HEK293 (cell line): ENCODE data around the gene EEF1AKMT1.

ENCODE experiments used
- GLI2 ChIP-seq: fragments of 450-650 bp; formaldehyde crosslinking; IDR thresholded peaks from 2 replicates; pipeline ENCODE4; 2017; ENCODE audit warnings: missing biosample characterization, missing genetic modification characterization, low read depth, borderline replicate concordance
- GLIS1 ChIP-seq: fragments of 450-650 bp; formaldehyde crosslinking; IDR thresholded peaks from 2 replicates; pipeline ENCODE4 v1.5.1; 2016; ENCODE audit warnings: missing biosample characterization, missing genetic modification characterization
- HOXA7 ChIP-seq: sonication (generic); formaldehyde crosslinking; IDR thresholded peaks from 2 replicates; pipeline ENCODE4 v1.8.1; 2022; ENCODE audit warnings: missing genetic modification reagents, borderline replicate concordance
- KLF17 ChIP-seq: fragments of 450-650 bp; formaldehyde crosslinking; IDR thresholded peaks from 2 replicates; pipeline ENCODE4 v1.5.1; 2016; ENCODE audit warnings: missing biosample characterization, missing genetic modification characterization
- PBX3 ChIP-seq: sonication (generic); formaldehyde crosslinking; IDR thresholded peaks from 2 replicates; pipeline ENCODE4 v1.8.1; 2022; ENCODE audit warnings: mild to moderate bottlenecking, moderate library complexity, missing genetic modification reagents
- TCF7L2 ChIP-seq: IDR thresholded peaks from 2 replicates; pipeline ENCODE4 v1.6.1; 2011; ENCODE audit warnings: low read depth, mild to moderate bottlenecking, inconsistent platforms, low read length, moderate library complexity, borderline replicate concordance
- ZBTB1 ChIP-seq: fragments of 450-650 bp; formaldehyde crosslinking; IDR thresholded peaks from 2 replicates; pipeline ENCODE4 v1.5.1; 2016; ENCODE audit warnings: missing biosample characterization, missing genetic modification characterization
- ZBTB48 ChIP-seq: fragments of 450-650 bp; formaldehyde crosslinking; IDR thresholded peaks from 2 replicates; pipeline ENCODE4 v1.5.1; 2016; ENCODE audit warnings: missing biosample characterization, missing genetic modification characterization
- ZFP37 ChIP-seq: fragments of 450-650 bp; formaldehyde crosslinking; IDR thresholded peaks from 2 replicates; pipeline ENCODE4 v1.5.1; 2016; ENCODE audit warnings: missing biosample characterization, missing genetic modification characterization
- ZFP41 ChIP-seq: fragments of 450-650 bp; formaldehyde crosslinking; IDR thresholded peaks from 2 replicates; pipeline ENCODE4 v1.5.1; 2016; ENCODE audit warnings: missing biosample characterization, missing genetic modification characterization, borderline replicate concordance
- ZFP69B ChIP-seq: fragments of 450-650 bp; formaldehyde crosslinking; IDR thresholded peaks from 2 replicates; pipeline ENCODE4 v1.5.1; 2016; ENCODE audit warnings: missing biosample characterization, missing genetic modification characterization
- ZIC2 ChIP-seq: fragments of 450-650 bp; formaldehyde crosslinking; IDR thresholded peaks from 2 replicates; pipeline ENCODE4 v1.5.1; 2016; ENCODE audit warnings: missing biosample characterization, missing genetic modification characterization
- ZNF335 ChIP-seq: fragments of 450-650 bp; formaldehyde crosslinking; conservative IDR thresholded peaks from 2 replicates; pipeline ENCODE4 v1.5.1; 2016; ENCODE audit warnings: missing biosample characterization, missing genetic modification characterization
- ZNF391 ChIP-seq: fragments of 450-650 bp; formaldehyde crosslinking; IDR thresholded peaks from 2 replicates; pipeline ENCODE4 v1.5.1; 2016; ENCODE audit warnings: low read depth, missing biosample characterization, missing genetic modification characterization, borderline replicate concordance
- ZNF416 ChIP-seq: fragments of 450-650 bp; formaldehyde crosslinking; IDR thresholded peaks from 2 replicates; pipeline ENCODE4 v1.5.1; 2016; ENCODE audit warnings: missing biosample characterization, missing genetic modification characterization
- ZNF585B ChIP-seq: fragments of 450-650 bp; formaldehyde crosslinking; IDR thresholded peaks from 2 replicates; pipeline ENCODE4 v1.5.1; 2016; ENCODE audit warnings: missing biosample characterization, missing genetic modification characterization
- ZNF600 ChIP-seq: fragments of 450-650 bp; formaldehyde crosslinking; IDR thresholded peaks from 2 replicates; pipeline ENCODE4 v1.5.1; 2016; ENCODE audit warnings: missing biosample characterization, missing genetic modification characterization
- ZNF830 ChIP-seq: fragments of 450-650 bp; IDR thresholded peaks from 2 replicates; pipeline ENCODE4 v1.5.0; 2018; ENCODE audit warnings: missing biosample characterization, missing genetic modification characterization, low read depth, mild to moderate bottlenecking, moderate library complexity
- TF ChIP-seq, protein P1 (sequence below): fragments of 450-650 bp; formaldehyde crosslinking; optimal IDR thresholded peaks from 2 replicates; pipeline ENCODE3; 2016; ENCODE audit warnings: missing biosample characterization, mild to moderate bottlenecking, missing genetic modification characterization
- TF ChIP-seq, protein P2 (sequence below): fragments of 450-650 bp; formaldehyde crosslinking; IDR thresholded peaks from 2 replicates; pipeline ENCODE4 v1.5.1; 2016; ENCODE audit warnings: missing biosample characterization, missing genetic modification characterization, borderline replicate concordance
- TF ChIP-seq, protein P3 (sequence below): fragments of 450-650 bp; formaldehyde crosslinking; IDR thresholded peaks from 2 replicates; pipeline ENCODE4 v1.5.1; 2016; ENCODE audit warnings: missing biosample characterization, missing genetic modification characterization
- TF ChIP-seq, protein P4 (sequence below): fragments of 450-650 bp; formaldehyde crosslinking; IDR thresholded peaks from 2 replicates; pipeline ENCODE4 v1.5.1; 2016; ENCODE audit warnings: missing biosample characterization, missing genetic modification characterization
- TF ChIP-seq, protein P5 (sequence below): fragments of 450-650 bp; formaldehyde crosslinking; IDR thresholded peaks from 2 replicates; pipeline ENCODE4 v1.5.1; 2017; ENCODE audit warnings: missing biosample characterization, missing genetic modification characterization
- TF ChIP-seq, protein P6 (sequence below): fragments of 450-650 bp; formaldehyde crosslinking; IDR thresholded peaks from 2 replicates; pipeline ENCODE4 v1.5.1; 2016; ENCODE audit warnings: missing biosample characterization, missing genetic modification characterization

The EEF1AKMT1 gene

GRCh38 chr13:20702915-20703779, 70.6 kb downstream of the EEF1AKMT1 start, which contains the start of gene IL17D (continued):
- TF ChIP-seq PBX3 (CRISPR knock-in tag) (no peak), ZBTB1 (tag by site-specific recombination) (no peak), ZFP37 (tag by site-specific recombination) (no peak), ZBTB48 (tag by site-specific recombination) (0 out of 2 replicates have a peak, but pooled peaks have one; percentile 17), KLF17 (0 out of 2 replicates have a peak, but pooled peaks have one; percentile 12), GLIS1 (no peak), ZFP41 (tag by site-specific recombination) (no peak), ZFP69B (no peak), ZNF600 (tag by site-specific recombination) (no peak), GLI2 (tag by site-specific recombination) (no peak), ZIC2 (tag by site-specific recombination) (peak; percentile 70), ZNF335 (peak; percentile 84), ZNF416 (tag by site-specific recombination) (no peak), TCF7L2 (no peak), HOXA7 (CRISPR knock-in tag) (no peak), ZNF585B (tag by site-specific recombination) (no peak), ZNF391 (no peak), ZNF830 (tag by site-specific recombination) (no peak)
- TF ChIP-seq, protein P1, sequence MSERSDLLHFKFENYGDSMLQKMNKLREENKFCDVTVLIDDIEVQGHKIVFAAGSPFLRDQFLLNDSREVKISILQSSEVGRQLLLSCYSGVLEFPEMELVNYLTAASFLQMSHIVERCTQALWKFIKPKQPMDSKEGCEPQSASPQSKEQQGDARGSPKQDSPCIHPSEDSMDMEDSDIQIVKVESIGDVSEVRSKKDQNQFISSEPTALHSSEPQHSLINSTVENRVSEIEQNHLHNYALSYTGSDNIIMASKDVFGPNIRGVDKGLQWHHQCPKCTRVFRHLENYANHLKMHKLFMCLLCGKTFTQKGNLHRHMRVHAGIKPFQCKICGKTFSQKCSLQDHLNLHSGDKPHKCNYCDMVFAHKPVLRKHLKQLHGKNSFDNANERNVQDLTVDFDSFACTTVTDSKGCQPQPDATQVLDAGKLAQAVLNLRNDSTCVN: peak; percentile 92
- TF ChIP-seq, protein P2, sequence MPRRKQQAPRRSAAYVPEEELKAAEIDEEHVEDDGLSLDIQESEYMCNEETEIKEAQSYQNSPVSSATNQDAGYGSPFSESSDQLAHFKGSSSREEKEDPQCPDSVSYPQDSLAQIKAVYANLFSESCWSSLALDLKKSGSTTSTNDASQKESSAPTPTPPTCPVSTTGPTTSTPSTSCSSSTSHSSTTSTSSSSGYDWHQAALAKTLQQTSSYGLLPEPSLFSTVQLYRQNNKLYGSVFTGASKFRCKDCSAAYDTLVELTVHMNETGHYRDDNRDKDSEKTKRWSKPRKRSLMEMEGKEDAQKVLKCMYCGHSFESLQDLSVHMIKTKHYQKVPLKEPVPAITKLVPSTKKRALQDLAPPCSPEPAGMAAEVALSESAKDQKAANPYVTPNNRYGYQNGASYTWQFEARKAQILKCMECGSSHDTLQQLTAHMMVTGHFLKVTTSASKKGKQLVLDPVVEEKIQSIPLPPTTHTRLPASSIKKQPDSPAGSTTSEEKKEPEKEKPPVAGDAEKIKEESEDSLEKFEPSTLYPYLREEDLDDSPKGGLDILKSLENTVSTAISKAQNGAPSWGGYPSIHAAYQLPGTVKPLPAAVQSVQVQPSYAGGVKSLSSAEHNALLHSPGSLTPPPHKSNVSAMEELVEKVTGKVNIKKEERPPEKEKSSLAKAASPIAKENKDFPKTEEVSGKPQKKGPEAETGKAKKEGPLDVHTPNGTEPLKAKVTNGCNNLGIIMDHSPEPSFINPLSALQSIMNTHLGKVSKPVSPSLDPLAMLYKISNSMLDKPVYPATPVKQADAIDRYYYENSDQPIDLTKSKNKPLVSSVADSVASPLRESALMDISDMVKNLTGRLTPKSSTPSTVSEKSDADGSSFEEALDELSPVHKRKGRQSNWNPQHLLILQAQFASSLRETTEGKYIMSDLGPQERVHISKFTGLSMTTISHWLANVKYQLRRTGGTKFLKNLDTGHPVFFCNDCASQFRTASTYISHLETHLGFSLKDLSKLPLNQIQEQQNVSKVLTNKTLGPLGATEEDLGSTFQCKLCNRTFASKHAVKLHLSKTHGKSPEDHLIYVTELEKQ: no peak
- TF ChIP-seq, protein P3, sequence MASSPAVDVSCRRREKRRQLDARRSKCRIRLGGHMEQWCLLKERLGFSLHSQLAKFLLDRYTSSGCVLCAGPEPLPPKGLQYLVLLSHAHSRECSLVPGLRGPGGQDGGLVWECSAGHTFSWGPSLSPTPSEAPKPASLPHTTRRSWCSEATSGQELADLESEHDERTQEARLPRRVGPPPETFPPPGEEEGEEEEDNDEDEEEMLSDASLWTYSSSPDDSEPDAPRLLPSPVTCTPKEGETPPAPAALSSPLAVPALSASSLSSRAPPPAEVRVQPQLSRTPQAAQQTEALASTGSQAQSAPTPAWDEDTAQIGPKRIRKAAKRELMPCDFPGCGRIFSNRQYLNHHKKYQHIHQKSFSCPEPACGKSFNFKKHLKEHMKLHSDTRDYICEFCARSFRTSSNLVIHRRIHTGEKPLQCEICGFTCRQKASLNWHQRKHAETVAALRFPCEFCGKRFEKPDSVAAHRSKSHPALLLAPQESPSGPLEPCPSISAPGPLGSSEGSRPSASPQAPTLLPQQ: 0 out of 2 replicates have a peak, but pooled peaks have one; percentile 41
- TF ChIP-seq, protein P4, sequence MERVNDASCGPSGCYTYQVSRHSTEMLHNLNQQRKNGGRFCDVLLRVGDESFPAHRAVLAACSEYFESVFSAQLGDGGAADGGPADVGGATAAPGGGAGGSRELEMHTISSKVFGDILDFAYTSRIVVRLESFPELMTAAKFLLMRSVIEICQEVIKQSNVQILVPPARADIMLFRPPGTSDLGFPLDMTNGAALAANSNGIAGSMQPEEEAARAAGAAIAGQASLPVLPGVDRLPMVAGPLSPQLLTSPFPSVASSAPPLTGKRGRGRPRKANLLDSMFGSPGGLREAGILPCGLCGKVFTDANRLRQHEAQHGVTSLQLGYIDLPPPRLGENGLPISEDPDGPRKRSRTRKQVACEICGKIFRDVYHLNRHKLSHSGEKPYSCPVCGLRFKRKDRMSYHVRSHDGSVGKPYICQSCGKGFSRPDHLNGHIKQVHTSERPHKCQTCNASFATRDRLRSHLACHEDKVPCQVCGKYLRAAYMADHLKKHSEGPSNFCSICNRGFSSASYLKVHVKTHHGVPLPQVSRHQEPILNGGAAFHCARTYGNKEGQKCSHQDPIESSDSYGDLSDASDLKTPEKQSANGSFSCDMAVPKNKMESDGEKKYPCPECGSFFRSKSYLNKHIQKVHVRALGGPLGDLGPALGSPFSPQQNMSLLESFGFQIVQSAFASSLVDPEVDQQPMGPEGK (tag by site-specific recombination): 0 out of 2 replicates have a peak, but pooled peaks have one; percentile 21
- TF ChIP-seq, protein P5, sequence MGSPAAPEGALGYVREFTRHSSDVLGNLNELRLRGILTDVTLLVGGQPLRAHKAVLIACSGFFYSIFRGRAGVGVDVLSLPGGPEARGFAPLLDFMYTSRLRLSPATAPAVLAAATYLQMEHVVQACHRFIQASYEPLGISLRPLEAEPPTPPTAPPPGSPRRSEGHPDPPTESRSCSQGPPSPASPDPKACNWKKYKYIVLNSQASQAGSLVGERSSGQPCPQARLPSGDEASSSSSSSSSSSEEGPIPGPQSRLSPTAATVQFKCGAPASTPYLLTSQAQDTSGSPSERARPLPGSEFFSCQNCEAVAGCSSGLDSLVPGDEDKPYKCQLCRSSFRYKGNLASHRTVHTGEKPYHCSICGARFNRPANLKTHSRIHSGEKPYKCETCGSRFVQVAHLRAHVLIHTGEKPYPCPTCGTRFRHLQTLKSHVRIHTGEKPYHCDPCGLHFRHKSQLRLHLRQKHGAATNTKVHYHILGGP (tag by site-specific recombination): no peak
- TF ChIP-seq, protein P6, sequence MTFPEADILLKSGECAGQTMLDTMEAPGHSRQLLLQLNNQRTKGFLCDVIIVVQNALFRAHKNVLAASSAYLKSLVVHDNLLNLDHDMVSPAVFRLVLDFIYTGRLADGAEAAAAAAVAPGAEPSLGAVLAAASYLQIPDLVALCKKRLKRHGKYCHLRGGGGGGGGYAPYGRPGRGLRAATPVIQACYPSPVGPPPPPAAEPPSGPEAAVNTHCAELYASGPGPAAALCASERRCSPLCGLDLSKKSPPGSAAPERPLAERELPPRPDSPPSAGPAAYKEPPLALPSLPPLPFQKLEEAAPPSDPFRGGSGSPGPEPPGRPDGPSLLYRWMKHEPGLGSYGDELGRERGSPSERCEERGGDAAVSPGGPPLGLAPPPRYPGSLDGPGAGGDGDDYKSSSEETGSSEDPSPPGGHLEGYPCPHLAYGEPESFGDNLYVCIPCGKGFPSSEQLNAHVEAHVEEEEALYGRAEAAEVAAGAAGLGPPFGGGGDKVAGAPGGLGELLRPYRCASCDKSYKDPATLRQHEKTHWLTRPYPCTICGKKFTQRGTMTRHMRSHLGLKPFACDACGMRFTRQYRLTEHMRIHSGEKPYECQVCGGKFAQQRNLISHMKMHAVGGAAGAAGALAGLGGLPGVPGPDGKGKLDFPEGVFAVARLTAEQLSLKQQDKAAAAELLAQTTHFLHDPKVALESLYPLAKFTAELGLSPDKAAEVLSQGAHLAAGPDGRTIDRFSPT (tag by site-specific recombination): no peak
